Lower lobe of right lung (tissue), 1 donor: Measurements from ENCODE around the gene EMD. TPM values are rescaled to one million over a fixed set of nuclear protein-coding genes. Genes with fewer than 3 reads are reported as not detected.

ENCODE experiments used
- total RNA-seq: library from RNA; stranded (reverse); fragmentation: NEBNext Ultra II Directional; extraction: Animal tissue kit (Norgen Biotek cat#: 25700); gene quantifications from one replicate; pipeline ENCODE4 v1.2.1, GENCODE V29; 2021
- donor health status: DM: no; HTN: yes; CAD: no; lungs with severe emphysema.

Gene EMD
- total RNA-seq, 1 donor from 2014 or later, result 50.9 TPM

Other genes starting within 250 kb of the EMD start
- gene OPN1LW, start 235.1 kb upstream of the EMD start, total RNA-seq, result not detected
- gene OPN1MW, start 196.7 kb upstream of the EMD start, total RNA-seq, result not detected
- gene OPN1MW2, start 159.5 kb upstream of the EMD start, total RNA-seq, result not detected
- not detected for gene OPN1MW3, start 121.7 kb upstream of the EMD start, total RNA-seq
- gene TEX28, start 84.2 kb upstream of the EMD start, total RNA-seq, result not detected
- not detected for gene TKTL1, start 83.5 kb upstream of the EMD start, total RNA-seq
- gene FLNA, start 4.7 kb upstream of the EMD start, total RNA-seq, result 1,080 TPM
- gene RPL10, start 19.1 kb downstream of the EMD start, total RNA-seq, result 2,678 TPM
- 36.1 TPM for gene DNASE1L1, start 30.0 kb downstream of the EMD start, total RNA-seq
- gene TAFAZZIN, start 32.2 kb downstream of the EMD start, total RNA-seq, result 47.8 TPM
- 235 TPM for gene ATP6AP1, start 49.4 kb downstream of the EMD start, total RNA-seq
- 111 TPM for gene GDI1, start 57.9 kb downstream of the EMD start, total RNA-seq
- 77.5 TPM for gene FAM50A, start 64.8 kb downstream of the EMD start, total RNA-seq
- gene PLXNA3, start 79.0 kb downstream of the EMD start, total RNA-seq, result 49.0 TPM
- 20.4 TPM for gene LAGE3, start 100.0 kb downstream of the EMD start, total RNA-seq
- gene UBL4A, start 107.3 kb downstream of the EMD start, total RNA-seq, result 34.0 TPM
- gene SLC10A3, start 111.3 kb downstream of the EMD start, total RNA-seq, result 20.2 TPM
- 39.7 TPM for gene FAM3A, start 136.9 kb downstream of the EMD start, total RNA-seq
- gene G6PD, start 167.6 kb downstream of the EMD start, total RNA-seq, result 80.2 TPM
- gene IKBKG, start 168.3 kb downstream of the EMD start, total RNA-seq, result 31.4 TPM
- gene CTAG1A, start 205.8 kb downstream of the EMD start, total RNA-seq, result not detected
- not detected for gene CTAG1B, start 240.0 kb downstream of the EMD start, total RNA-seq